ENCODE data around the gene ZBTB49.

The ZBTB49 gene

GRCh38 chr4:4358093-4358854 lies 68.2 kb downstream of the ZBTB49 start:
- DNase-seq (ENCODE audit: low read depth) = no peak

DNA sequence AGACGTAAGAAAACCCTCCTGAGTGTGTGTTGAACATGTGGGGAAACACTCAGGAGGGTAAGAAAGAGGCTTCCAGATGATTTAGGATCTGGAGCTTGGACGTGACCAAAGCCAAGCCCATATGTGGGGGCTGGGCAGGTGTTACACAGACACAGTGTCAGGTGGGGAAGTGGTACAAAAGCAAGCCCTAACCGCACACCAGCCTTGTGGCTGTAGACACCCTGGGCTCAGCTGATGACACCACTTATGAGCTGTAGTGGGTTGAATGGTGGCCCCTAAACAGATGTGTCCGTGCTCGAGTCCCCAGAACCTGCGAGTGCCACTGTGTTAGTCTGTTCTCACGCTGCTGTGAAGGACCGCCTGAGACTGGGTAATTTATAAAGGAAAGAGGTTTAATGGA lies 71.8 kb downstream of the ZBTB49 start:
- DNase-seq (ENCODE audit: low read depth) = peak; percentile 37

DNA sequence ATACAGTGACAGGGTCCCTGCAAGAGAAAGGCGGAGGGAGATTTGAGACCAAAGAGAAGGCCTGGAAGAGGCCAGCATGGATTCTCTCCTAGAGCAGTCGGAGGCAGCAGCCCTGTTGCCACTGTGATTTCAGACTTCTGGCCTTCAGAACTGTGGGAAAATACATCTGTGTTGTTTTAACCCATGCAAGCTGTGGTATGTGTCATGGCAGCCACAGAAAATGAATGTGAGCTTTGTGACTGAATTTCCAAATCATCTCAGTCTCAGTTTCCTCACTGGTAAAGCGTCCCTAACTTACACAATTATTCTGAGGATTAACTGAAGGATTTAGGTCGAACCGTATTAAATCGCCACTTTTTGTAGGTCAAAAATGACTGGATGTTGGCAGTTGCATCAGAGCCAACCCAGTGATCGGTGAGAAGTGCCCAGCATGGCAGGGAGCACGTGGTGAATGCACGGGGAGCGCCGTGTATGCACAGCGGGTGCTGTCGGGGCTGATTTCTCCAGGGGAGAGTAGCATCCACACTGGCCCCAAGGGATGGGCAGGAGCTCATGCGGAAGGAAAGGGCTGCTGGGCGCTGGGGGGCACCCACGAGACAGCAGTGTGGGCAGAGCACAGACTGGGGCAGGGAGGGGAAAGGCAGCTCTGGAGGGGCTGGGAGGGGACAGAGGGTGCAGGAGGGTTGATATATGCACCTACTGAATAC lies 73.1 kb downstream of the ZBTB49 start:
- peak; percentile 52 for DNase-seq (ENCODE audit: low read depth)

DNA sequence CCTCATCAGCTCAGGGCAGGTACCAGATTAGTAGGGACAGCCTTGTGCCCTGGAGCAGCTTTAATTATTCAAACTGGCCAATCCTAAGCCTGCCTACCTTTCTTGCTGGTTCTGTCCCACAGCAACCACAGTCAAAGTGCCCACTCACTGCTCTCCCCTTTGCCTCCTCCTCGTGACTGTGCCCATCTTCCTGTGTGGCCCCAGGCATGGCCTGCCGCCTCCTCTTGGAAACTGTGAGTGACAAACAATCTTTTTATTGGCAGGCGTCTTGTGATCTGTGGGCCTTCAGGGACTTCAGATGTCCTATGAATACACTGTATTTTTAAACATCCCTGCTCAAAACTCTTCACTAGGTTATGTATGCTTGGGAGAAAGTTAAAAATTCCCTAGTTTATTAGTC lies 74.0 kb downstream of the ZBTB49 start:
- DNase-seq (ENCODE audit: low read depth) = no peak

DNA sequence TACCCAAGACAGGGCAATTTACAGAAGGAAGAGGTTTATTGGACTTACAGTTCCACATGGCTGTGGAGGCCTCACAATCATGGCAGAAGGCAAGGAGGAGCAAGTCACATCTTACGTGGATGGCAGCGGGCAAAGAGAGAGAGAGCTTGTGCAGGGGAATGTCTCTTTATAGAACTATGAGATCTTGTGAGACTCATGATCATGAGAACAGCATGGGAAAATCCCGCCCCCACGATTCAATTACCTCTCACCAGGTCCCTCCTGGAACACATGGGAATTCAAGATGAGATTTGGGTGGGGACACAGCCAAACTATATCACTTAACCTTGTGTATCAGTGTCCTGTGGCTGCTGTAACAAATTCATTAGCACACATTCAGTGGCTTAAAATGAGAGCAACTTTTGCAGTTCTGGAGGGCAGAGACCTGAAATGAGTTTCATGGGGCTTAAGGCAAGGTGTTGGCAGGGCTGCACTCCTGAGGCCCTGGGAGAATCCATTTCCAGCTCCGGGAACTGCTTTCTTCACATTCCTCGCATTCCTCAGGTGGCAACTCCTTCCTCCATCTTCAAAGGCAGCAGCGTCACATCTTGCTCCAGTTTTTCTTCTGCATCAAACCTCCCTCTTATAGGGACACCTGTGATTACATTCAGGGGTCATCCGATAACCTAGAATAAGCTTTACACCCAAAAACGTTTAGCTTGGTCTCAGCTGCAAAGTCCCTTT lies 74.6 kb downstream of the ZBTB49 start:
- no peak for DNase-seq (ENCODE audit: low read depth)

DNA sequence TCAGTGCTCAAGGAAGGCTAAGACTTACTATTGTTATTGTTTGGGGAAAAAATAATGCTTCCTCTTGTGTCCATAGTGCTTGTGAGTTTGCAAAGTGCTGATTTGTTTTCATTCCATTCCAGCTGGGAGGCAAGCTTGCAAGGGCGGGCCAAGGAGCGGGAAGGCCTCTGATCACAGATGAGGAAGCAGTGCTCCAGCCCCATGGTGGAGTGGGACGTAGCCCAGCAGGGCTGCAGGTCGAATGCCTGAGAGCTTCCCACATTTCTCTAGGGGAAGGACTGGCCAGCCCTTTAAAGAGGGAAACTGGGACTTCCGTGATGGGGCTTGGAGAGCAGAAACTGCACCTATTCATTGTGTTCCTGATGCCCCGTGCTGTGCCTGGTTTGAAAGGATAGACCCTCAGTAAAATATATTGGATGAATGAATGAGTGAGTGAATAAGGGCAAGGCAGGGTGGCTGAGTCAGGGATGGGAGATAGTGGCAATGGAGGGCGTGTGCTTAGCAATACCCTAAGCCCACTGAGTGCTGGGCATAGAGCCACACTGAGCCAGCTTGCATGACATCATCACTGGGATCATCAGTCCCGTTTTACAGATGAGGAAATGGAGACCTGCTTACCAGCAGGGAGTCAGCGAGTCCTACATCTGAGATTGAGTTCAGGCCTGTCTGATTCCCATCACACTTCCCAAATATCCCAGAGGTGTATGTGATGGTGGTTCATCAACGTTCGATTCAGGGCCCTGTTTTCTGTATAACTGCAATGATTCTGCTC lies 78.9 kb downstream of the ZBTB49 start:
- DNase-seq (ENCODE audit: low read depth) = no peak

Measured in amniotic epithelial cell (primary cell).